HG02885 (cell line): ENCODE measurements around the gene CLCN5.
"Not testable (repeated sequence)": the region's sequence is repeated elsewhere in the genome, so short reads cannot be mapped to it uniquely, and the experiment has no call there.

ENCODE experiments used
- ATAC-seq: cut with Tn5 transposase; IDR thresholded peaks from one replicate; pipeline ENCODE4 v1.9.1; 2021; ENCODE audit warnings: mild to moderate bottlenecking; ENCODE audit not compliant: unreplicated experiment, poor library complexity

CLCN5 gene

GRCh38 chrX:49993661-49994060, 71.3 kb downstream of the CLCN5 start:
- ATAC-seq = no peak

GRCh38 chrX:49995107-49995731, 72.8 kb downstream of the CLCN5 start:
- no peak for ATAC-seq

GRCh38 chrX:49995795-49996455, 73.5 kb downstream of the CLCN5 start:
- ATAC-seq = no peak

- ATAC-seq = no peak
Observed at GRCh38 chrX:49996474-49996873, 74.1 kb downstream of the CLCN5 start.

- peak; percentile 45 for ATAC-seq
Observed at GRCh38 chrX:49999087-49999486, 76.7 kb downstream of the CLCN5 start.

- peak; percentile 40 for ATAC-seq
Observed at GRCh38 chrX:50000937-50001542, 78.6 kb downstream of the CLCN5 start.

GRCh38 chrX:50002067-50002714, 79.8 kb downstream of the CLCN5 start:
- peak; percentile 59 for ATAC-seq

GRCh38 chrX:50003467-50003866, 81.1 kb downstream of the CLCN5 start:
- no peak for ATAC-seq

- no peak for ATAC-seq
Observed at GRCh38 chrX:50003927-50004326, 81.5 kb downstream of the CLCN5 start.

- ATAC-seq = not testable (repeated sequence)
Observed at GRCh38 chrX:50025591-50025990, 103.2 kb downstream of the CLCN5 start.

- ATAC-seq = no peak
Observed at GRCh38 chrX:50035126-50035525, 112.7 kb downstream of the CLCN5 start.

- no peak for ATAC-seq
Observed at GRCh38 chrX:50036426-50036825, 114.0 kb downstream of the CLCN5 start.

GRCh38 chrX:50045823-50046222, 123.4 kb downstream of the CLCN5 start:
- no peak for ATAC-seq

GRCh38 chrX:50049228-50049627, 126.8 kb downstream of the CLCN5 start:
- ATAC-seq = no peak

- no peak for ATAC-seq
Observed at GRCh38 chrX:50054147-50054546, 131.8 kb downstream of the CLCN5 start.

GRCh38 chrX:50066318-50066937, 144.0 kb downstream of the CLCN5 start:
- no peak for ATAC-seq

- ATAC-seq = no peak
Observed at GRCh38 chrX:50067435-50068284, 145.3 kb downstream of the CLCN5 start.

- no peak for ATAC-seq
Observed at GRCh38 chrX:50068285-50068563, 145.8 kb downstream of the CLCN5 start.

- no peak for ATAC-seq
Observed at GRCh38 chrX:50068893-50069292, 146.5 kb downstream of the CLCN5 start.

- ATAC-seq = no peak
Observed at GRCh38 chrX:50071494-50071893, 149.1 kb downstream of the CLCN5 start.
